Thyroid gland (tissue), 4 donors: ENCODE results near the gene TOX3. TPM values are rescaled to one million over a fixed set of nuclear protein-coding genes. Genes with fewer than 3 reads are reported as not detected.

Experiments used
- DNase-seq, 2 donors: peaks; one replicate each; pipeline ENCODE4 v3.0.0-alpha.2; 2019
- H3K27ac ChIP-seq, 3 donors: fragments of 200-600 bp; sonication (generic); 1 replicate in 2 of 3; 2 replicates in 1 of 3; pipeline ENCODE4 v1.5.1; 2016 to 2019; ENCODE audit warnings: mild to moderate bottlenecking in 1 of 3, moderate library complexity in 1 of 3
- H3K27me3 ChIP-seq: fragments of 200-600 bp; sonication (generic); one replicate; pipeline ENCODE4 v1.5.1; 2019
- H3K36me3 ChIP-seq, 2 donors: fragments of 200-600 bp; sonication (generic); one replicate each; pipeline ENCODE4 v1.5.1; 2016 to 2019
- H3K4me1 ChIP-seq, 2 donors: fragments of 200-600 bp; sonication (generic); one replicate each; pipeline ENCODE4 v1.5.1; 2017 to 2019
- H3K4me3 ChIP-seq, 3 donors: fragments of 200-600 bp; sonication (generic); replicated peaks in 1 of 3; 1 replicate in 2 of 3; 2 replicates in 1 of 3; pipeline ENCODE4 v1.5.1; 2016; ENCODE audit warnings: mild to moderate bottlenecking in 1 of 3
- H3K9me3 ChIP-seq: fragments of 200-600 bp; sonication (generic); one replicate; pipeline ENCODE4 v1.5.1; 2017
- POLR2A ChIP-seq, 2 donors: fragments of 450-650 bp; IDR thresholded peaks; one replicate each; pipeline ENCODE4 v1.6.1; 2017; ENCODE audit warnings: antibody characterized with exemption in 2 of 2, mild to moderate bottlenecking in 2 of 2, moderate library complexity in 1 of 2
- WGBS, 2 donors: methylation state at CpG; one replicate each; pipeline ENCODE4 v1.1.5; 2017; 5-methylcytosine and 5-hydroxymethylcytosine counted together
- intact Hi-C: fragments of 100-400 bp; cut with DNase I; formaldehyde crosslinking; loops from one replicate; pipeline ENCODE4 v1.15.1; 2023
- total RNA-seq, 4 donors: library from RNA; depleted of rRNA; stranded (reverse); fragments of >200 nt; gene quantifications; one replicate each; pipeline ENCODE4 v1.2.3, GENCODE V29; 2016
- TF ChIP-seq, protein P1 (sequence below), 6 experiments: fragments of 200-600 bp in 3 of 6; fragments of 450-650 bp in 3 of 6; sonication (generic) in 3 of 6; IDR thresholded peaks; one replicate each; pipeline ENCODE4 v1.5.1; 2016 to 2019; ENCODE audit warnings: antibody characterized with exemption in 6 of 6, mild to moderate bottlenecking in 2 of 6, inconsistent platforms in 1 of 6, moderate library complexity in 1 of 6

TOX3 gene
- total RNA-seq, 4 donors from 2014 or later, result not detected

GRCh38 chr16:52451971-52452421 lies 94.9 kb downstream of the TOX3 start:
- no peak overlapping the region for H3K4me3 ChIP-seq
- H3K36me3 ChIP-seq, result no peaks in the 10 kb centered on the region
- no peak overlapping the region for H3K27ac ChIP-seq
- H3K27me3 ChIP-seq, result no peaks in the 10 kb centered on the region
- TF ChIP-seq, protein P1, sequence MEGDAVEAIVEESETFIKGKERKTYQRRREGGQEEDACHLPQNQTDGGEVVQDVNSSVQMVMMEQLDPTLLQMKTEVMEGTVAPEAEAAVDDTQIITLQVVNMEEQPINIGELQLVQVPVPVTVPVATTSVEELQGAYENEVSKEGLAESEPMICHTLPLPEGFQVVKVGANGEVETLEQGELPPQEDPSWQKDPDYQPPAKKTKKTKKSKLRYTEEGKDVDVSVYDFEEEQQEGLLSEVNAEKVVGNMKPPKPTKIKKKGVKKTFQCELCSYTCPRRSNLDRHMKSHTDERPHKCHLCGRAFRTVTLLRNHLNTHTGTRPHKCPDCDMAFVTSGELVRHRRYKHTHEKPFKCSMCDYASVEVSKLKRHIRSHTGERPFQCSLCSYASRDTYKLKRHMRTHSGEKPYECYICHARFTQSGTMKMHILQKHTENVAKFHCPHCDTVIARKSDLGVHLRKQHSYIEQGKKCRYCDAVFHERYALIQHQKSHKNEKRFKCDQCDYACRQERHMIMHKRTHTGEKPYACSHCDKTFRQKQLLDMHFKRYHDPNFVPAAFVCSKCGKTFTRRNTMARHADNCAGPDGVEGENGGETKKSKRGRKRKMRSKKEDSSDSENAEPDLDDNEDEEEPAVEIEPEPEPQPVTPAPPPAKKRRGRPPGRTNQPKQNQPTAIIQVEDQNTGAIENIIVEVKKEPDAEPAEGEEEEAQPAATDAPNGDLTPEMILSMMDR (IDR thresholded peaks at IDR 0.05), result no peak
- no peak for TF ChIP-seq POLR2A (IDR thresholded peaks at IDR 0.05)
- 80 to 86% methylated on average over 5 of the region's 5 CpGs for WGBS, 2 donors
- H3K9me3 ChIP-seq, result no peaks in the 10 kb centered on the region
- DNase-seq, result no peak
- intact Hi-C loops, result no loop called here
- no peaks in the 10 kb centered on the region for H3K4me1 ChIP-seq

DNA sequence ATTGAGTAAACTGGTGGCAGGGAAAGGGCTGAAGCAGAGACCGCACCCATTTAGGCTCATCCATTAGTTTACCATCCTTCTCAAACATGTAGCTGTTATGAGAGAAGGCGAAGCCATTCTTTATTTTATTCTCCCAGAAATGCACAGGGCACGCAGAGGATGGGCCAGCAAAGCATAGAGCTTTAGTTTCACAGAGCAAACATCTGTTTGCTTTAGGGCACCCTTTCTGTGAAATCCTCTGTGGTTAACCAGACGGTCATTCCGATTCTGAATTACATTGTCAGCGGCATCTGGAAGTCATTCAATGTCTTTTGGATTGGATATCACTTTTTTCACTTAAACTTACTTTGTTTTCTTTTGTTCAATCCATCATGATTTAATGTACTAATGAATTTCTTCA lies 96.0 kb downstream of the TOX3 start:
- no peaks in the 10 kb centered on the region for H3K9me3 ChIP-seq
- no peaks in the 10 kb centered on the region for H3K27me3 ChIP-seq
- no peaks in the 10 kb centered on the region for H3K36me3 ChIP-seq
- WGBS, 2 donors, result 83 to 86% methylated on average over 6 of the region's 6 CpGs
- TF ChIP-seq, protein P1 (IDR thresholded peaks at IDR 0.05), result no peak
- no peak for TF ChIP-seq POLR2A (IDR thresholded peaks at IDR 0.05)
- DNase-seq, result no peak
- no peak overlapping the region for H3K4me3 ChIP-seq
- intact Hi-C loops, result no loop called here
- no peak overlapping the region for H3K27ac ChIP-seq
- H3K4me1 ChIP-seq, result no peaks in the 10 kb centered on the region

DNA sequence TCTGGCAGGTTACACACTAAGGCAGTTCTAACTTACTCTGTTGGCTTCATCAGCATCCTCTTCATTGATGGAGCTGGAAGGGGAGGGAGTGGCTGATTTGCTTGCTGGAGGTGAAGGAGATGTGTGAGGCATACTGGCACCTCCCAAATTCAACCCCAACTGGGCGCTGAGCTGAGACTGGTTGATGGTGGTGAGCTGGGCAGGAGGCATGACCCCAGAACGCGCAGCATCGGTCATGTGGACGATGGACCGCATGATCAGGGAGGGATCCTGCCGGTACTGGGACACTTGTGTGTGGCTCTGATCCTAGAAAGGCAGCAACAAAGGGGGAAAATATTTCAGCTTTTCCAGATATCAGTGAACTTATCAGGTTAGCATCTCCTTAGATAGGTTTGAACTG lies 96.7 kb downstream of the TOX3 start:
- no peaks in the 10 kb centered on the region for H3K36me3 ChIP-seq
- H3K27ac ChIP-seq, result no peak overlapping the region
- WGBS, 2 donors, result 96 to 97% methylated on average over 7 of the region's 7 CpGs
- H3K4me3 ChIP-seq, result no peak overlapping the region
- no peaks in the 10 kb centered on the region for H3K9me3 ChIP-seq
- intact Hi-C loops, result no loop called here
- no peaks in the 10 kb centered on the region for H3K4me1 ChIP-seq
- H3K27me3 ChIP-seq, result no peaks in the 10 kb centered on the region
- TF ChIP-seq POLR2A (IDR thresholded peaks at IDR 0.05), result no peak
- TF ChIP-seq, protein P1 (IDR thresholded peaks at IDR 0.05), result no peak
- no peak for DNase-seq

GRCh38 chr16:52446080-52446479 lies 100.9 kb downstream of the TOX3 start:
- no peaks in the 10 kb centered on the region for H3K9me3 ChIP-seq
- no peak overlapping the region for H3K27ac ChIP-seq
- no peaks in the 10 kb centered on the region for H3K4me1 ChIP-seq
- 62 to 66% methylated on average over 4 of the region's 4 CpGs for WGBS, 2 donors
- H3K4me3 ChIP-seq, result no peak overlapping the region
- DNase-seq, result no peak
- TF ChIP-seq POLR2A (IDR thresholded peaks at IDR 0.05), result no peak
- TF ChIP-seq, protein P1 (IDR thresholded peaks at IDR 0.05), result no peak
- H3K36me3 ChIP-seq, result no peaks in the 10 kb centered on the region
- H3K27me3 ChIP-seq, result no peaks in the 10 kb centered on the region
- intact Hi-C loops, result no loop called here

DNA sequence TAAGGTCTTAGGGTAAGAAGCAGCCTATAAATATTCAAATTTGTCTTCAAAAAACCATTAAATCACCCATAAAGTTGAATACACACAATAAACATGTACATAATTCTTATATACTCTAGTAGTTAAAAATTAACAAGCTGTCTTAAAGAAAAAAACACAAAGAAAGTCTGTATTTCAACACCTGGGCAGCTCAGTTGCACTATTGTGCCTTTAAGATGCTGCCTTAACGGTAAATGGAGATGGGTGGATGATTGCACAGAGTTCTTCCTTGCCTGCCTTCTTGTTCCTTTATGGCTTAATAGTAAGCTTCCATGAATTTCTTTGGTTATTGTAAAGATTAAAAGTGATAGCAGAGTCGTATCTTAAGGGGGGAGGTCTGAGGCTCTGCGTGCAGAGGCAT lies 105.1 kb downstream of the TOX3 start:
- no peak for DNase-seq
- H3K4me1 ChIP-seq, result no peaks in the 10 kb centered on the region
- intact Hi-C loops, result no loop called here
- H3K4me3 ChIP-seq, result no peak overlapping the region
- H3K27ac ChIP-seq, result no peak overlapping the region
- WGBS, 2 donors, result 87 to 92% methylated on average over 3 of the region's 3 CpGs
- H3K27me3 ChIP-seq, result no peaks in the 10 kb centered on the region
- no peaks in the 10 kb centered on the region for H3K36me3 ChIP-seq
- H3K9me3 ChIP-seq, result no peaks in the 10 kb centered on the region
- TF ChIP-seq, protein P1 (IDR thresholded peaks at IDR 0.05), result no peak
- TF ChIP-seq POLR2A (IDR thresholded peaks at IDR 0.05), result no peak
